GM21528 (cell line): ENCODE measurements around the gene ANKRD63.

ENCODE experiments used
- ATAC-seq: cut with Tn5 transposase; IDR thresholded peaks from one replicate; pipeline ENCODE4 v1.9.1; 2021; ENCODE audit warnings: mild to moderate bottlenecking, moderate library complexity; ENCODE audit not compliant: unreplicated experiment, low FRiP score

The ANKRD63 gene

GRCh38 chr15:40282869-40283614 is at the start of gene ANKRD63:
ANKRD63 (minus strand) TSS chr15:40283064; CDS start chr15:40282586, 478 bp downstream.
- no peak for ATAC-seq

DNA sequence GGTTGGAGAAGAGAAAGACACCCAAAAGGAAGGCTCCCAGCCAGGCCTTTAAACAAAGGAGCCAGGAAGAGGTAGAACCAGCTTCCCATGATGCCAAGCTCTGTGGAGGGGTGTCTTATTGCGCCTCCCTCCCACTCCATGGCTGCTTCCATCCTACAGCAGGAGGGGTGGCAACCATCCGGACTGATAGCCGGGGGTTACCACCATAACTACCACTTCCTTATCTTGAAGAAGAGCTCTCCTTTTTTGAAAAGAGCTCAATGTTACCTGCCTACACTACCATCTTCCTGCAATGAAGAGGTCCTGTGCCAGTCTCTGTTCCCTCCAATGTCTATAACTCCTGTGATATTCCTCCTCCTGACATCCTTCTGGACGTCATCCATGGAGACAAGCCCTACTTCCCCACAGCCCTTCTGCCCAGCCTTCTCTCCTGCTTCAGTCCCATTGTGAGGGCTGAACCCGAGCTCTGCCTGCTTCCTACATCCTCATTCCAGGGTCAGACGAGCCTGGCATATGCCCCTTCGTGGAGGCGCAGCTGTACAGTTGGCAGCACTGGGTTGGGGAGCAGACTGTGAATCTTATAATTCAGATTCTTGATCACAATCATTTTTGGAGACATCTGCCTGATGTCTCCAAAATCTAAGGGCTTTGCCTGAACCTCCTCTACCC is 49.4 kb upstream of the ANKRD63 start:
- no peak for ATAC-seq

DNA sequence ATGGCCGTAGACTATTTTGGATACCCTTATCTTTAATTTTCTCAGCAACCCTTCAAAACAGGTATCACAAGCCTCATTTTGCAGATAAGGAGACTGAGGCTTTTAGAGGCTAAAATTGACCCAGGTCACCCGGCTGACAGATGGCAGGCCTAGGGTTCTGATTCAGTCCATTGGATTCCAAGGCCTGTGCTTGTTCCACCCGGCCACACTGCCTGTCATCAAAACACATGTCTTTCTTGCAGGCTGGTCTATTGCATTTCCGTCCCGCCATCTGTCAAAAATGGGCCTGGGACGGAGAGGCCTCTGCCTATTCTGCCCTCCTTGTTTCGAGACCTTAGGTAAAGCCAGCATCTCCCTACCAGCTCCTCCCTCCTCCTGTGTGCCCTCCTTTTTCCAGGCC is 48.8 kb upstream of the ANKRD63 start:
- ATAC-seq: no peak

DNA sequence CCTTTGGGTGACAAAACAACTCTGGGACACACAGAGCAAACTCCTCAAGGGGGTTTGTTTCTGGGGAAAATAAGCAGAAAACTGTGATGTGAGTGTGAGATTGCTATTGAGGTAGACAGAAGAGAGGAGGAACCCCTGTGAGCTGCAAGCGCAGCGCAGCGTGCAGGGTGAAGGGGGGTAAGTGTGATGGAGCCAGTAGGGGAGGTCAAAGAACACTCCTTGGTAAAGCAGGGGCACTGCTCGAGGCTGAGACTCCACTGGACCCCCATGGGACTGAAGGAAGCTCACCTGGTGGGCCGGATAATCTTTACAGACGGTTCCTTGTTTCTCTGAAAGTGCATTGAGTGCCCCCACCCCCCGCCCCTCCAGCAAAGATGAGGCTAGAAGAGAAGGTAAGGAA is 48.2 kb upstream of the ANKRD63 start:
- ATAC-seq: no peak

DNA sequence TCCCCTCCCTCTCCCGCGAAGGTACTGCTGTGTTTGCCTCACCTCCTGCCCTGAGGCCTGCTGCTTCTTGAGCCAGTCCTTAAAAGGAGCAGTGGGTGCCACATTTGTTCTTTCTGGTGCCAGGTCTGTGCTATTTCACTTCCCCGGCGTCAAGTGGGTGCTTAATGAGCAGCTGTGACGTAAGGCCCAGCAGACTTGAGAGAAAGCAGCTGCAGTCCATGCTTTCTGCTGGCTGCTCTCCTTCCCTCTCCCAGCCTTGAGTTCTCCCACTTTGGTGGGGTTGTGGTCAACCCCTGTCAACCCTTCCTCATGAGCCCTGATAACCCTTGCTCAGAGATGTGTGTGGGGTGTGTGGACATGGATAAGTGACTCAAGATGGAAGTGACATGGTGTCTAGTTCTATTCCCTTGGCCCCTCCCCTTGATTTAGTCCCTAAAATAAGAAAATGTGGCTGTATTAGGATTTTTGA is 47.5 kb upstream of the ANKRD63 start:
- no peak for ATAC-seq

DNA sequence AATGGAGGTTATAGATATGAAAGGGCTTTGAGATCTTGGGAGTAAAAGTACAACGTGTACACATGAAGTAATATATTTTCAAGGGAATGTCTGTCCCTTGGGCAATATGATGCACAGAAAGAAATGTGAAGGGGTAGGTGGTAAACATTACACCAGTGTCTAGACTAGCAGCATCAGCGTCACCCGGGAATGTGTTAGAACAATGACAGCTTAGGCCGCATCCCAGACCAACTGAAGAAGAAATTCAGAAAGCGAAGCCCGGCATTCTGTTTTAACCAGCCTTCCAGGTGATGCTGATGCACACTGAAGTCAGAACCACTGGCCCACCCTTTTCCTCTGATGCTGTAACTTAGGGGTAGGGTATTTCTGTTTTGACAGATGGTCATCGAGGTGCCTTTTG is 46.9 kb upstream of the ANKRD63 start:
- ATAC-seq: no peak

DNA sequence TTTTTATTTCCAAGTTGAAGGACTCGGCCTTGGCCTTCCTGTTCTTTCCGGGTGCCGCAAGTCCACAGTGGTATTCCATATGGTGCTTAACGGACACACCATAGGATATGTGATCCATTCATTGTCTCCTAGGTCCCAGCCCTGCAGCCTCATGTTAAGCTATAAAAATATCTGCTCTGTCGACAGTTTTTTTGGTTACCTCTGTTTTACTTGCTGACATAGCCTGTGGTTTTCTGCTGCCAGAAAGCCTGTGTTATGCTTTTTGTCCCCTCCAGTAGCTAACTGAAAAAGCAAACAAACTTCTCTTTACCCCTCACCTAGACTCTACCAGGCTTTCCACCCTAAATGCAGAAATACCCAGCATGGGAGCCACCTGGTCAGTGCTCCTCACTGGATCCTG is 45.9 kb upstream of the ANKRD63 start:
- no peak for ATAC-seq

DNA sequence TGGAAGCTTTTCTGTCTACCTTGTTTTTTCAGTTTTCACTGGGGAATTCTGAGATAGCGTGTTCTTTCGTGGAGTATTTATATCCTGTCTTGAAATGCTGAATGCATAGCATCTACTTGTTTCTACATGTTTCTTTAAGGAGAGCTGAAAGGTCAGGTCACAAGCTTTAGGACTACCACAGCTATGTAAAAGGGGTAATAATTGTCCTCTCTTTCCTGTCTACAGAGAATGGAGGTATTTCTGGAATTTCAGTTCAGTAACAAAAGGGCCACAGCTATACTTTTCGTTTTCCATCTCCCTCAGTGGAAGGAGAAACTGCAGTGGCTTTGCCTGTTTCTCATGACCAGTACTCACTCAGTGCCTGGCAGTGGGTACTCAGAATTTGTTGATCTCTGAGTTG is 45.3 kb upstream of the ANKRD63 start:
- ATAC-seq: no peak

GRCh38 chr15:40327457-40327856 is 44.6 kb upstream of the ANKRD63 start:
- no peak for ATAC-seq

DNA sequence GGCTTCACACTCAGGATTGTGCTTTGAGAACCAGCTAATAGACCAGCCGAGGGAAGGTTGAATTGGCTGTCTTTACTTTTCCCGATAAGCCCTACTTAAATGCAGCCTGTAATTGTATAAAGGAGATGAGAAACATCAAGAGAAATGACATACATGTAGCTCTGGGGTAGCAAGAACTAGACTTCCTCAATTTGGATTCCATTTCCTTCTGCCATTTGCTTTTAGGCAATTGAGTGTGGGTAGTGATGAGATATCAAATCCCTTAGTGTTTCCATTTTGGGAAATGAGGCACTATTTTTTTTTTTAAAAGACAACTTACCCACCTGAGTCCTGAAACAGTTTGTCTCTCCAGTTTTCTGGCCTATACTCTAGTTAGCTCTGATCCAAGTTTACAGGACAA is 42.8 kb upstream of the ANKRD63 start:
- ATAC-seq: no peak

- ATAC-seq: no peak
Observed at GRCh38 chr15:40325188-40325587, 42.3 kb upstream of the ANKRD63 start.

- peak; percentile 16 for ATAC-seq
Observed at GRCh38 chr15:40323953-40324937, 41.4 kb upstream of the ANKRD63 start.

- ATAC-seq: peak; percentile 84
Observed at GRCh38 chr15:40323239-40323952, 40.5 kb upstream of the ANKRD63 start, which contains the start of gene INAFM2. INAFM2 (plus strand) TSS chr15:40323692; CDS start chr15:40324056, 364 bp downstream.

GRCh38 chr15:40322531-40323238 is 39.8 kb upstream of the ANKRD63 start:
- no peak for ATAC-seq

DNA sequence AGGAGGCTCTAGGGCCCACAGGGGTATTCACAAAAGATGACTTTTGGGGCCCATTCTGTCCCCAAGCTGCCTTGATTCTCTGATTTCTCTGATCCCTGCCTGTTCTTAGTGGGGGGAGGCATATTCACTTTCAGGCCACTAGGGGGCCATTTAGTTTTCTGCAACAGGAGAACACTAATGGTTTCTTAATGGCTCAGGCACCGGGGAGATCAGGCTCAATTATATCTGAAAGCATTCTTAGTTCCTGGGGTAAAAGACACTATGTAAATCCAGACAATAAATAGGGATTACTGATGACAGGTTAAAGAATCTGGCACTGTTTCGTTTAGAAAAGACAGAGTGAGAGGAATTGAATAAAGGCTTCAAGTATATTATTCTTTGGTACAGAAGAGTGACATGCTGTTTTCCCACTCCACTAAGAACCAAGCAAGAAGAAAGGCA is 38.1 kb upstream of the ANKRD63 start:
- ATAC-seq: no peak

GRCh38 chr15:40320409-40320808 is 37.5 kb upstream of the ANKRD63 start:
- no peak for ATAC-seq

GRCh38 chr15:40317580-40317979 is 34.7 kb upstream of the ANKRD63 start:
- ATAC-seq: no peak

DNA sequence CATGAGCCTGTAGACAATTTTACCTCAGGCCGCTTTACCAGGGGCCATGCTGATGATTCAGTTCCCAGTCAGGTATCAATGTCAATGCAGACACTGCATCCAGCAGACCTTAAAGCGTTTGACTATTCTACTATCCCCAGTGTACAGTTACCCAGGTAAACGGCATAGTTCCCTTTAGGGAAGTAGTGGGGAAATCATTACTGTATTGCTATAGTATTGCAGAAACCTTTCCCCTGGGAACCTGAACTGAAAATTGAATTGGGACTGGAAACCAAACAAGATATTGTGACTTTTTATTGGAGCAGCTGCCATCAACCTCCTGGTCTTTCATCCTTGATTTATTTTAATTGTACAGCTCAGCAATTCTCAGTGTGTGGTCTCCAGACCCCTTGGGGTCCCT is 34.1 kb upstream of the ANKRD63 start:
- no peak for ATAC-seq

- ATAC-seq: no peak
Observed at GRCh38 chr15:40314723-40315276, 31.9 kb upstream of the ANKRD63 start.
